ENCODE results near the gene GABBR1. TPM values are rescaled to one million over a fixed set of nuclear protein-coding genes. Genes with fewer than 3 reads are reported as not detected.
A peak's percentile ranks its signal among the peaks of the same experiment; 100 is the strongest.

Gene GABBR1
- total RNA-seq (2021): 132 and 146 TPM in 2 replicates
- long read RNA-seq, partial matches to known transcripts: 17 of 52 reads
- long read RNA-seq, other reads (novel, unspliced or antisense): 34 of 52 reads

DNA sequence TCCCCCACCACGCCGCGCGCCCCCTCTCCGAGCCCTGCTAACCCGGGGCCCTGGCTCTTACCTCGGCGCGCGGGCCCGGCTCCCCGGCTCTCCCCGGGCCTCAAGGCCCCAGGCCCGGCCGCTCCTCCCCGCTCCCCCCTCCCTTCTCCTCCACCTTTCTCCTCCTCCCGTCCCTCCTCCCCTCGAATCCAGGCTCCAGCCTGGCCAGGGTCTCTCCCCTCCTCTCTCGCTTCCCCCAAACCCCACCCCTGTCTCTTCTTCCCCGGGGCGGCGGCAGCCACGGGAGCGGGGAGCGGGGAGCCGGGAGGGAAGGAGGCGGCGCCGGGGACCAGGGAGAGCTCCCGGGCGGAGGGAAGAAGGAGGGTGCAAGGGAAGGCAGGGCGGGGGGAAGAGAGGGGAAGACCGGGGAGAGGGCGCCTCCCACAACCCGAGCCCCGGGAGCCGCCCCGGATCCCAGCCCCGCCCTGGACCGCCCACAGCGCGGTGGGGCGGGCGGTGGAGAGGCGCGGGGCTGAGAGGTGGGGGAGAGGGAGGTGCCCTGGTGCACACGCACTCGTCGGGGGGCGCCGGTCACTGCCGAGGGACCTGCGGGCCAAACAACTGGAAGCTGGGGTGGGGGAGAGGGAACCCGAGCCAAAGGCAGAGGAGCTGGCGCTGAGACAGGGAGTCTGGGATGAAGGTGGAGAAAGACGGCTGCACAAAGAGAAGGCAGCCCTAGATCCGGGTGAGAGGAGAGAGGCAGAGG, at the start of gene GABBR1:
TSS of gene GABBR1 (minus strand) at position 395 of the 745 bp plus-strand sequence. CDS start 798 bp downstream, outside the sequence.
- H3K27ac Mint-ChIP-seq: peak within 1 kb of the TSS; percentile 62 to 96 (median 87)
- Histone ChIP-seq H2BK12ac (ENCODE audit: insufficient read length, low read depth, low read length) (no peak within 1 kb of the TSS), H3K27me3 (ENCODE audit: insufficient read depth, low read length) (no peaks in the 10 kb centered on the region), H4K5ac (ENCODE audit: insufficient read length, low read depth, low read length) (no peak within 1 kb of the TSS), H2BK120ac (ENCODE audit: low read depth, low read length, poor library complexity, severe bottlenecking) (no peak within 1 kb of the TSS), H3T11ph (ENCODE audit: low read length) (no peak within 1 kb of the TSS), H2BK5ac (ENCODE audit: insufficient read length, low read length) (no peak within 1 kb of the TSS), H3K4me2 (ENCODE audit: insufficient read depth, insufficient read length, low read length) (peak within 1 kb of the TSS; percentile 93), H3K14ac (ENCODE audit: insufficient read depth, low read length) (peak within 1 kb of the TSS; percentile 0; the same call in 1 of the 2 replicates), H4K8ac (replicated peaks; ENCODE audit: insufficient read length, low read depth, low read length) (no peak within 1 kb of the TSS), H2AK5ac (ENCODE audit: insufficient read length, low read length) (no peak within 1 kb of the TSS), H4K91ac (ENCODE audit: insufficient read length, low read depth, low read length) (no peak within 1 kb of the TSS), H3K23ac (ENCODE audit: insufficient read length, low read depth, low read length) (no peak within 1 kb of the TSS), H3K79me2 (ENCODE audit: insufficient read depth, low read length) (no peaks in the 10 kb centered on the region; the same call in 1 of the 2 replicates), H3K27ac (ENCODE audit: insufficient read length, low read depth, low read length) (no peak within 1 kb of the TSS), H3K18ac (ENCODE audit: insufficient read length, low read depth, low read length) (peak within 1 kb of the TSS; percentile 8), H3K9me3 (ENCODE audit: control insufficient read depth, low read depth, low read length) (no peaks in the 10 kb centered on the region), H2AFZ (ENCODE audit: low read length) (no peak within 1 kb of the TSS), H4K20me1 (ENCODE audit: control insufficient read depth, insufficient read depth, insufficient read length) (no peaks in the 10 kb centered on the region), H3K79me1 (ENCODE audit: insufficient read depth, low read depth, low read length, poor library complexity, severe bottlenecking) (no peaks in the 10 kb centered on the region), H3K4ac (ENCODE audit: low read depth, low read length) (no peak within 1 kb of the TSS), H2BK15ac (ENCODE audit: low read depth, low read length) (no peak within 1 kb of the TSS), H2BK20ac (ENCODE audit: low read depth, low read length, poor library complexity, severe bottlenecking) (no peak within 1 kb of the TSS), H3K56ac (ENCODE audit: insufficient read length, low read depth, low read length) (no peak within 1 kb of the TSS), H3K23me2 (ENCODE audit: insufficient read length, low read depth, low read length, poor library complexity, severe bottlenecking) (peaks cover 36% of the 10 kb centered on the region), H3K9ac (ENCODE audit: extremely low read depth, insufficient read length, low read length) (peak within 1 kb of the TSS; percentile 27), H3K4me1 (ENCODE audit: insufficient read depth, low read length) (peaks cover 4% of the 10 kb centered on the region; the same call in 1 of the 2 replicates)
- H3K4me1 Mint-ChIP-seq: peaks cover 55 to 60% of the 10 kb centered on the region in 2 experiments
- peak within 1 kb of the TSS; percentile 88 to 92 for H3K4me3 Mint-ChIP-seq
- peaks cover 0 to 17% (median 9%) of the 10 kb centered on the region in 3 experiments; a peak in 5 of 7 replicates for H3K36me3 Mint-ChIP-seq (ENCODE audit: insufficient read depth in 1 of 3, low read depth in 3 of 3)
- WGBS (ENCODE audit: extremely low coverage, insufficient read length, low lambda C conversion rate): no CpG with 5 or more reads among the region's 57 CpGs
- TF ChIP-seq, protein P1, sequence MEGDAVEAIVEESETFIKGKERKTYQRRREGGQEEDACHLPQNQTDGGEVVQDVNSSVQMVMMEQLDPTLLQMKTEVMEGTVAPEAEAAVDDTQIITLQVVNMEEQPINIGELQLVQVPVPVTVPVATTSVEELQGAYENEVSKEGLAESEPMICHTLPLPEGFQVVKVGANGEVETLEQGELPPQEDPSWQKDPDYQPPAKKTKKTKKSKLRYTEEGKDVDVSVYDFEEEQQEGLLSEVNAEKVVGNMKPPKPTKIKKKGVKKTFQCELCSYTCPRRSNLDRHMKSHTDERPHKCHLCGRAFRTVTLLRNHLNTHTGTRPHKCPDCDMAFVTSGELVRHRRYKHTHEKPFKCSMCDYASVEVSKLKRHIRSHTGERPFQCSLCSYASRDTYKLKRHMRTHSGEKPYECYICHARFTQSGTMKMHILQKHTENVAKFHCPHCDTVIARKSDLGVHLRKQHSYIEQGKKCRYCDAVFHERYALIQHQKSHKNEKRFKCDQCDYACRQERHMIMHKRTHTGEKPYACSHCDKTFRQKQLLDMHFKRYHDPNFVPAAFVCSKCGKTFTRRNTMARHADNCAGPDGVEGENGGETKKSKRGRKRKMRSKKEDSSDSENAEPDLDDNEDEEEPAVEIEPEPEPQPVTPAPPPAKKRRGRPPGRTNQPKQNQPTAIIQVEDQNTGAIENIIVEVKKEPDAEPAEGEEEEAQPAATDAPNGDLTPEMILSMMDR (conservative IDR thresholded peaks at IDR 0.05): no peak
- H3K27me3 Mint-ChIP-seq (ENCODE audit: low read depth): no peaks in the 10 kb centered on the region; the same call in none of the 2 replicates
- peak; percentile 89 for DNase-seq
- peaks cover 0 to 5% of the 10 kb centered on the region in 2 experiments; a peak in 2 of 5 replicates for H3K9me3 Mint-ChIP-seq
